ENCODE measurements around the gene PLEKHD1. TPM values are rescaled to one million over a fixed set of nuclear protein-coding genes. Genes with fewer than 3 reads are reported as not detected.

PLEKHD1 gene
- total RNA-seq, 2 experiments from 2014 or later, result 0.09 to 0.19 TPM

DNA sequence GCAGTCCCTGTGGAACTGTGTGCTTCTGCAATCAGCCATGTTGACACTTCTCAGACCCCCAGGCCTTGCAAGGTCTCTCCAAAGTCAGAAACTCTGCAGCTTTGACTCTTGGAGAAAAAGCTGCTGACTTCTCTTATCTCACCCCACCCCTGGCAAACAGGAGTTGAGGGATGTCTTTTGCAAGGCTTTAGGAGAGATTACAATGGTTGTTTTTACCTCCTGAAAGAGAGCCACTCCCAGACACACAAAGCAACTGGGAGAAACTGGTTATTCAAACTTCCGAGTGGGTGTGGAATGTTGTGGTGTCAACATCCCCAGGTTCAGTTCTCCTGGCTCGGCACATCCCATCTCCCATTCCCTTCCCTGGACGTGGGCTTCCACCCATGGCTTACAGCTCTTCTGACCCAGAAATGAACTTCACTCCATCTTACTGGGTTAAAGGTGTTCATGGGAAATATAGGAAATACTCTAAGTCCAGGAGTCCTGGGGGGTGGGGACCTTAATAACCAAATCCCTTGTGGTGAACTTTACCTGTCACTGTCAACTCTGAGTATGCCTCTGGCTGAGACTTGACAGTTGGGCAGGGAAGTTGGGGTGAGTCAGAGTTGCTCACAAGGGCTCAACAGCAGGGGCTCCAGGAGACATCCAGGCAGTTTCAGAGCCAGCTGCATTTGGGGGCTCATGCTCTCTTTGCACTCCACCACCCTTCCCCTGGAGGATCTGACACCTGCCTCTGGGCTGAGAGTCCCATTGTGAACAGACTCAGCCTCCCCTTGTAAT, 48.2 kb downstream of the PLEKHD1 start:
- H3K4me1 ChIP-seq (ENCODE audit: insufficient read depth, low read length, poor library complexity, severe bottlenecking), result no peaks in the 10 kb centered on the region
- H2AFZ ChIP-seq (ENCODE audit: low read length), result no peak overlapping the region
- no peaks in the 10 kb centered on the region for H3K9me2 ChIP-seq (ENCODE audit: insufficient read depth, low read length)
- H3K27ac ChIP-seq (ENCODE audit: low read depth, low read length, poor library complexity, severe bottlenecking), result no peak overlapping the region
- no peak for TF ChIP-seq CTCF (conservative IDR thresholded peaks at IDR 0.05; ENCODE audit: low read length)
- intact Hi-C loops (cut with micrococcal nuclease; ENCODE audit: unreplicated experiment), result no loop called here
- ChIA-PET CTCF (ENCODE audit: unreplicated experiment) (no interaction called here), POLR2A (no interaction called here)
- no peak overlapping the region for H3K4me3 ChIP-seq (ENCODE audit: low read depth, low read length, poor library complexity, severe bottlenecking)
- no peaks in the 10 kb centered on the region for H4K20me1 ChIP-seq (ENCODE audit: insufficient read depth, low read length)
- no peaks in the 10 kb centered on the region for H3K36me3 ChIP-seq (ENCODE audit: insufficient read depth, low read length)
- no peaks in the 10 kb centered on the region for H3K79me2 ChIP-seq (ENCODE audit: insufficient read depth, low read depth, low read length)
- no peak overlapping the region for H3K4me2 ChIP-seq (ENCODE audit: low read length)
- H3K9me3 ChIP-seq (ENCODE audit: low read length), result no peaks in the 10 kb centered on the region
- BruUV-seq (replicated peaks), result no TSS peak
- DNase-seq (ENCODE audit: low spot score), result no peak

DNA sequence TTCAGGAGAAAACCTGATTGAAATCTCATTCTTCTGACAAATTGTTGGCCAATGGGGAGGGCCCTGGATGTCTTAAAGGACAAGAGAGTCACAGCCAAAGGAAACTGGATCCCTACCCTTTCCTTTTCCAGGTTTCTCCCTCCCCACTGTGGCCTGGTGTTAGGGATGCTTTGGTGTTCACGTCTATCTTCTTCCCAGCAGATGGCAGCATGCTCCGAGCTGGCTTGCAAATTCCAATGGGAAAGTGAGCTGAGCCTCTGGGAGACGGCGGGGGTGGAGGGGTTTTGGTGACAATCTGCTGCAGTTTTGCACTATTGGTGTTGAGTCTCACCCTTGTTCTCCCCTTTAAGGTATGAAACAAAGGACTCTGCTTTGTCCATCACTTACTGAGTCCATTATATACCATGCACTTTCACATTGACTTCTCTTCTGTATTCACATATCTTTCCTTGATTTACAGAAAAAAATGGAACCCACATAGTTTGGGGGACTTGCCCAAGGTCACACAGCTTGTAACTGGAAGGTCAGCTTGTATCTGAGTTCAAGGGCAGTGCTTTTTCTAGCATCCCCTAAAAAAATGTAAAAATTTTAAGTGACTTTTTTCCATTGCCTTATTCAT, 50.8 kb downstream of the PLEKHD1 start:
- CTCF ChIA-PET (ENCODE audit: unreplicated experiment), result no interaction called here
- TF ChIP-seq EZH2phosphoT487 (IDR thresholded peaks at IDR 0.05; ENCODE audit: borderline replicate concordance, low read depth, low read length), result no peak
- TF ChIP-seq CTCF (conservative IDR thresholded peaks at IDR 0.05; ENCODE audit: low read length), result peak; percentile 70
- Histone ChIP-seq H4K20me1 (ENCODE audit: insufficient read depth, low read length) (no peaks in the 10 kb centered on the region), H3K4me1 (ENCODE audit: insufficient read depth, low read length, poor library complexity, severe bottlenecking) (no peaks in the 10 kb centered on the region), H3K9me2 (ENCODE audit: insufficient read depth, low read length) (no peaks in the 10 kb centered on the region), H2AFZ (ENCODE audit: low read length) (no peak overlapping the region), H3K9me3 (ENCODE audit: low read length) (no peaks in the 10 kb centered on the region), H3K4me2 (ENCODE audit: low read length) (no peak overlapping the region), H3K36me3 (ENCODE audit: insufficient read depth, low read length) (no peaks in the 10 kb centered on the region), H3K4me3 (ENCODE audit: low read depth, low read length, poor library complexity, severe bottlenecking) (no peak overlapping the region), H3K79me2 (ENCODE audit: insufficient read depth, low read depth, low read length) (no peaks in the 10 kb centered on the region), H3K27ac (ENCODE audit: low read depth, low read length, poor library complexity, severe bottlenecking) (no peak overlapping the region)
- BruUV-seq (replicated peaks), result no TSS peak
- DNase-seq (ENCODE audit: low spot score), result no peak
- POLR2A ChIA-PET, result no interaction called here
- intact Hi-C loops (cut with micrococcal nuclease; ENCODE audit: unreplicated experiment), result no loop called here

- DNase-seq (ENCODE audit: low spot score), result no peak
These were observed 52.4 kb downstream of the PLEKHD1 start for GRCh38 chr14:69536971-69537370.

More at GRCh38 chr14:69536971-69537370, 52.4 kb downstream of the PLEKHD1 start:
- H3K36me3 ChIP-seq (ENCODE audit: insufficient read depth, low read length), result no peaks in the 10 kb centered on the region
- POLR2A ChIA-PET, result no interaction called here
- TF ChIP-seq EZH2phosphoT487 (IDR thresholded peaks at IDR 0.05; ENCODE audit: borderline replicate concordance, low read depth, low read length) (no peak), CTCF (conservative IDR thresholded peaks at IDR 0.05; ENCODE audit: low read length) (no peak)
- no peak overlapping the region for H3K4me3 ChIP-seq (ENCODE audit: low read depth, low read length, poor library complexity, severe bottlenecking)
- BruUV-seq (replicated peaks), result no TSS peak
- H2AFZ ChIP-seq (ENCODE audit: low read length), result no peak overlapping the region
- H4K20me1 ChIP-seq (ENCODE audit: insufficient read depth, low read length), result no peaks in the 10 kb centered on the region
- H3K27ac ChIP-seq (ENCODE audit: low read depth, low read length, poor library complexity, severe bottlenecking), result no peak overlapping the region
- H3K4me1 ChIP-seq (ENCODE audit: insufficient read depth, low read length, poor library complexity, severe bottlenecking), result no peaks in the 10 kb centered on the region
- H3K9me3 ChIP-seq (ENCODE audit: low read length), result no peaks in the 10 kb centered on the region
- no peaks in the 10 kb centered on the region for H3K79me2 ChIP-seq (ENCODE audit: insufficient read depth, low read depth, low read length)
- intact Hi-C loops (cut with micrococcal nuclease; ENCODE audit: unreplicated experiment), result no loop called here
- no peak overlapping the region for H3K4me2 ChIP-seq (ENCODE audit: low read length)
- H3K9me2 ChIP-seq (ENCODE audit: insufficient read depth, low read length), result no peaks in the 10 kb centered on the region
- CTCF ChIA-PET (ENCODE audit: unreplicated experiment), result no interaction called here

All from OCI-LY7 (cell line).